K562 (cell line): ENCODE data around the gene LRRC27. TPM values are rescaled to one million over a fixed set of nuclear protein-coding genes. Genes with fewer than 3 reads are reported as not detected.

Experiments
- ATAC-seq: fragments of 200-7000 bp; cut with Tn5 transposase; 3 replicates; pipeline ENCODE4 v1.9.1; 2020; ENCODE audit warnings: moderate library complexity
- BruUV-seq: library from RNA; stranded (reverse); fragments of 400-500 nt; replicated peaks from 2 replicates; lab custom pipeline; 2021; lab: Mats Ljungman, UMichigan
- CTCF ChIA-PET: fragments of 300-600 bp; formaldehyde crosslinking; extraction: SDS; loops from one replicate; lab custom pipeline; 2021; ENCODE audit warnings: low intra/inter-chr PET ratio; lab: Yijun Ruan, JAX
- POLR2A ChIA-PET: fragments of 300-600, 350-650 bp; sonication (Branson Sonifier 250); formaldehyde crosslinking; extraction: SDS; loops from one replicate; lab custom pipeline; 2021; ENCODE audit warnings: antibody characterized with exemption, inconsistent platforms; lab: Yijun Ruan, JAX
- DNase-seq, 4 experiments: peaks; one replicate each; pipeline versions ENCODE4 v3.0.0 to v3.0.0-alpha.2; 2011 to 2018; ENCODE audit warnings: low spot score in 3 of 4, mixed read lengths in 3 of 4; ENCODE audit errors: extremely low read depth in 1 of 4
- FAIRE-seq: peaks from 2 replicates; lab custom pipeline; 2011; peaks lifted over from hg19 to GRCh38; lab: Jason Lieb, UNC
- H2AFZ ChIP-seq: 2 replicates; pipeline ENCODE4 v1.6.0; 2011; ENCODE audit warnings: low read depth, low read length, control low read depth, inconsistent platforms
- H3K27ac ChIP-seq: fragments of 200-600 bp; 3 replicates; pipeline ENCODE4 v1.8.0; 2011; ENCODE audit warnings: low read depth, mild to moderate bottlenecking, control low read depth, inconsistent platforms, low read length, moderate library complexity, mixed read lengths; ENCODE audit errors: extremely low read depth
- H3K27me3 ChIP-seq, 2 experiments: fragments of 300-600 bp in 1 of 2; 2 replicates in 1 of 2; 3 replicates in 1 of 2; pipeline versions ENCODE4 v1.6.0 to v1.8.0; 2011; ENCODE audit warnings: inconsistent platforms in 2 of 2, low read length in 2 of 2, mild to moderate bottlenecking in 1 of 2, mixed read lengths in 1 of 2, moderate library complexity in 1 of 2; ENCODE audit not compliant: control insufficient read depth in 2 of 2, insufficient read depth in 2 of 2
- H3K36me3 ChIP-seq: fragments of 300-600 bp; 3 replicates; pipeline ENCODE4 v1.8.0; 2011; ENCODE audit warnings: mild to moderate bottlenecking, low read length, inconsistent platforms; ENCODE audit not compliant: control insufficient read depth, insufficient read depth
- H3K4me1 ChIP-seq, 2 experiments: fragments of 200-600 bp in 1 of 2; replicated peaks in 1 of 2; 2 replicates in 1 of 2; 3 replicates in 1 of 2; pipeline versions ENCODE4 v1.5.1 to v1.8.0; 2011; ENCODE audit warnings: inconsistent platforms in 2 of 2, low read length in 2 of 2, mild to moderate bottlenecking in 1 of 2, mixed read lengths in 1 of 2, moderate library complexity in 1 of 2; ENCODE audit not compliant: control insufficient read depth in 2 of 2, insufficient read depth in 2 of 2
- H3K4me2 ChIP-seq: 2 replicates; pipeline ENCODE4 v1.6.1; 2011; ENCODE audit warnings: low read length, control low read depth, inconsistent platforms, mixed read lengths; ENCODE audit not compliant: insufficient read depth
- H3K4me3 ChIP-seq: fragments of 200-600 bp; sonication (generic), shearing (Covaris generic); 2 replicates; pipeline ENCODE4 v1.5.1; 2016; ENCODE audit warnings: control low read depth, inconsistent platforms
- H3K79me2 ChIP-seq: fragments of 200-600 bp; 3 replicates; pipeline ENCODE4 v1.8.0; 2011; ENCODE audit warnings: low read length, inconsistent platforms; ENCODE audit not compliant: control insufficient read depth, insufficient read depth
- H3K9ac ChIP-seq, 2 experiments: 2 replicates each; pipeline versions ENCODE4 v1.6.0 to v1.6.1; 2011; ENCODE audit warnings: low read depth in 2 of 2, low read length in 2 of 2, control low read depth in 1 of 2, inconsistent platforms in 1 of 2, mild to moderate bottlenecking in 1 of 2, mixed read lengths in 1 of 2; ENCODE audit not compliant: insufficient read depth in 1 of 2
- H3K9me1 ChIP-seq: one replicate; pipeline ENCODE4 v1.6.0; 2011; ENCODE audit warnings: inconsistent platforms, mild to moderate bottlenecking, low read length, moderate library complexity; ENCODE audit not compliant: control insufficient read depth, insufficient read depth
- H3K9me3 ChIP-seq: replicated peaks from 2 replicates; pipeline ENCODE4 v1.5.1; 2011; ENCODE audit warnings: low read depth, low read length, inconsistent platforms; ENCODE audit not compliant: control insufficient read depth, insufficient read depth
- H4K20me1 ChIP-seq: replicated peaks from 2 replicates; pipeline ENCODE4 v1.6.1; 2011; ENCODE audit warnings: low read length, inconsistent platforms, mixed read lengths; ENCODE audit not compliant: control insufficient read depth, insufficient read depth
- GATAD2B ChIP-seq: fragments of 450-650 bp; IDR thresholded peaks from 2 replicates; pipeline ENCODE4 v1.6.1; 2017; ENCODE audit warnings: mild to moderate bottlenecking, borderline replicate concordance
- HNRNPH1 ChIP-seq: fragments of 200-400 bp; formaldehyde crosslinking; optimal IDR thresholded peaks from 2 replicates; pipeline ENCODE3; 2017; ENCODE audit warnings: low read depth, mild to moderate bottlenecking, low read length, moderate library complexity
- MCM5 ChIP-seq: fragments of 450-650 bp; IDR thresholded peaks from 2 replicates; pipeline ENCODE4 v1.6.1; 2016; ENCODE audit warnings: low read depth
- TCF15 ChIP-seq: fragments of 250-450 bp; sonication (Bioruptor Pico); IDR thresholded peaks from 2 replicates; pipeline ENCODE4 v1.8.0; 2022; ENCODE audit warnings: moderate library complexity, mild to moderate bottlenecking, inconsistent platforms
- ZNF23 ChIP-seq: fragments of 250-450 bp; sonication (Bioruptor Pico); IDR thresholded peaks from 2 replicates; pipeline ENCODE4 v1.4.0; 2020; ENCODE audit warnings: mild to moderate bottlenecking
- ZNF3 ChIP-seq: fragments of 250-450 bp; sonication (Bioruptor Pico); IDR thresholded peaks from 2 replicates; pipeline ENCODE4 v1.5.0; 2021; ENCODE audit warnings: mild to moderate bottlenecking, moderate library complexity
- ZNF518B ChIP-seq: fragments of 250-450 bp; sonication (Bioruptor Pico); IDR thresholded peaks from 2 replicates; pipeline ENCODE4 v1.5.0; 2021; ENCODE audit warnings: mild to moderate bottlenecking, moderate library complexity
- WGBS: fragments of 100-300 bp; shearing (Covaris generic); methylation state at CpG from one replicate; pipeline ENCODE4 v1.1.6; 2016; ENCODE audit warnings: low coverage, mixed read lengths; ENCODE audit not compliant: insufficient coverage; ENCODE audit errors: missing lambda C conversion rate; 5-methylcytosine and 5-hydroxymethylcytosine counted together
- in situ Hi-C: fragments of 300-500 bp; cut with MboI; formaldehyde crosslinking; loops from 4 replicates; pipeline ENCODE4 v1.15.0; 2018; ENCODE audit warnings: inconsistent platforms, mixed read lengths
- intact Hi-C: fragments of 100-400 bp; cut with micrococcal nuclease; formaldehyde crosslinking; loops from 2 replicates; pipeline ENCODE4 v1.14.2; 2022
- polyA plus RNA-seq, 8 experiments: library from polyadenylated mRNA; depleted of rRNA in 4 of 8; stranded (reverse) in 5 of 8; unstranded in 3 of 8; fragments of >200 nt; fragmentation: Nextera tagmentation in 2 of 8; fragmentation: Illumina TruSeq in 1 of 8; extraction: Ambion mirVana in 2 of 8; extraction: Trizol in 1 of 8; gene quantifications; 2 replicates each; pipeline versions ENCODE4 v1.2.1 to v1.2.3, GENCODE V29; 2011 to 2014; ENCODE audit warnings: inconsistent platforms in 1 of 8, missing spikeins in 1 of 8
- total RNA-seq, 7 experiments: library from RNA; depleted of rRNA in 6 of 7; stranded (reverse); fragments of >200 nt in 6 of 7; fragmentation: Illumina TruSeq in 2 of 7; extraction: Trizol in 2 of 7; gene quantifications; 2 replicates each; pipeline versions ENCODE4 v1.2.1 to v1.2.3, GENCODE V29; 2011 to 2021; ENCODE audit warnings: low replicate concordance in 1 of 7
- TF ChIP-seq, protein P1 (sequence below): fragments of 250-450 bp; sonication (Bioruptor Pico); IDR thresholded peaks from 2 replicates; pipeline ENCODE4 v1.4.0; 2020
- TF ChIP-seq, protein P2 (sequence below): fragments of 200-800 bp; sonication (Bioruptor generic); IDR thresholded peaks from 2 replicates; pipeline ENCODE4 v1.6.1; 2017; ENCODE audit warnings: missing genetic modification characterization, missing compliant biosample characterization

Gene LRRC27
- total and polyA plus RNA-seq, 9 of the 15 experiments (the other 6 are each of a cell fraction or from before 2014, with no cell fraction given): 0.10 to 2.7 (median 1.4) TPM

DNA sequence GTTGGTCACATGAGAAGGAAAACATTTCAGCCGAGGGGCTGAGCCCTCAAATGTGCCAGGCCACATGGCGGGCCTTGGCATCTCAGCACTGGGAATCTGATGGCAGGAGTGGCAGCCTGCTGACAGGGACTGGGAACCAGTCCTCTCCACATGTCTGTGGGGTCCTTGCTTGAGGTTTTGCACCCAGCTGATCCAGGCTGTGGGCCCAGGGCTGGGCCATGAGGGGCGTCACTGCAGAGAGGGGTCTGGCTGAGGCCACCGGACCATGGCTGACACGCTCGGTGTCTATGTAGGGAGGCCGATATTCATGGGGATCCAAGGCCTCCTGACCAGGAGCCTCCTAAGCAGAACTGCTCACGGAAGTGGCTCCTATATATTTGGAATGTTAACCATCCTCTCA is 34.0 kb downstream of the LRRC27 start (continued):
- TF ChIP-seq, protein P1, sequence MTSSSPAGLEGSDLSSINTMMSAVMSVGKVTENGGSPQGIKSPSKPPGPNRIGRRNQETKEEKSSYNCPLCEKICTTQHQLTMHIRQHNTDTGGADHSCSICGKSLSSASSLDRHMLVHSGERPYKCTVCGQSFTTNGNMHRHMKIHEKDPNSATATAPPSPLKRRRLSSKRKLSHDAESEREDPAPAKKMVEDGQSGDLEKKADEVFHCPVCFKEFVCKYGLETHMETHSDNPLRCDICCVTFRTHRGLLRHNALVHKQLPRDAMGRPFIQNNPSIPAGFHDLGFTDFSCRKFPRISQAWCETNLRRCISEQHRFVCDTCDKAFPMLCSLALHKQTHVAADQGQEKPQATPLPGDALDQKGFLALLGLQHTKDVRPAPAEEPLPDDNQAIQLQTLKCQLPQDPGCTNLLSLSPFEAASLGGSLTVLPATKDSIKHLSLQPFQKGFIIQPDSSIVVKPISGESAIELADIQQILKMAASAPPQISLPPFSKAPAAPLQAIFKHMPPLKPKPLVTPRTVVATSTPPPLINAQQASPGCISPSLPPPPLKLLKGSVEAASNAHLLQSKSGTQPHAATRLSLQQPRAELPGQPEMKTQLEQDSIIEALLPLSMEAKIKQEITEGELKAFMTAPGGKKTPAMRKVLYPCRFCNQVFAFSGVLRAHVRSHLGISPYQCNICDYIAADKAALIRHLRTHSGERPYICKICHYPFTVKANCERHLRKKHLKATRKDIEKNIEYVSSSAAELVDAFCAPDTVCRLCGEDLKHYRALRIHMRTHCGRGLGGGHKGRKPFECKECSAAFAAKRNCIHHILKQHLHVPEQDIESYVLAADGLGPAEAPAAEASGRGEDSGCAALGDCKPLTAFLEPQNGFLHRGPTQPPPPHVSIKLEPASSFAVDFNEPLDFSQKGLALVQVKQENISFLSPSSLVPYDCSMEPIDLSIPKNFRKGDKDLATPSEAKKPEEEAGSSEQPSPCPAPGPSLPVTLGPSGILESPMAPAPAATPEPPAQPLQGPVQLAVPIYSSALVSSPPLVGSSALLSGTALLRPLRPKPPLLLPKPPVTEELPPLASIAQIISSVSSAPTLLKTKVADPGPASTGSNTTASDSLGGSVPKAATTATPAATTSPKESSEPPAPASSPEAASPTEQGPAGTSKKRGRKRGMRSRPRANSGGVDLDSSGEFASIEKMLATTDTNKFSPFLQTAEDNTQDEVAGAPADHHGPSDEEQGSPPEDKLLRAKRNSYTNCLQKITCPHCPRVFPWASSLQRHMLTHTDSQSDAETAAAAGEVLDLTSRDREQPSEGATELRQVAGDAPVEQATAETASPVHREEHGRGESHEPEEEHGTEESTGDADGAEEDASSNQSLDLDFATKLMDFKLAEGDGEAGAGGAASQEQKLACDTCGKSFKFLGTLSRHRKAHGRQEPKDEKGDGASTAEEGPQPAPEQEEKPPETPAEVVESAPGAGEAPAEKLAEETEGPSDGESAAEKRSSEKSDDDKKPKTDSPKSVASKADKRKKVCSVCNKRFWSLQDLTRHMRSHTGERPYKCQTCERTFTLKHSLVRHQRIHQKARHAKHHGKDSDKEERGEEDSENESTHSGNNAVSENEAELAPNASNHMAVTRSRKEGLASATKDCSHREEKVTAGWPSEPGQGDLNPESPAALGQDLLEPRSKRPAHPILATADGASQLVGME (CRISPR knock-in tag): no peak
- no peak for TF ChIP-seq GATAD2B
- no peak for TF ChIP-seq MCM5
- no peak for TF ChIP-seq ZNF23
- TF ChIP-seq HNRNPH1: no peak
- no peak for TF ChIP-seq ZNF3 (CRISPR knock-in tag)

DNA sequence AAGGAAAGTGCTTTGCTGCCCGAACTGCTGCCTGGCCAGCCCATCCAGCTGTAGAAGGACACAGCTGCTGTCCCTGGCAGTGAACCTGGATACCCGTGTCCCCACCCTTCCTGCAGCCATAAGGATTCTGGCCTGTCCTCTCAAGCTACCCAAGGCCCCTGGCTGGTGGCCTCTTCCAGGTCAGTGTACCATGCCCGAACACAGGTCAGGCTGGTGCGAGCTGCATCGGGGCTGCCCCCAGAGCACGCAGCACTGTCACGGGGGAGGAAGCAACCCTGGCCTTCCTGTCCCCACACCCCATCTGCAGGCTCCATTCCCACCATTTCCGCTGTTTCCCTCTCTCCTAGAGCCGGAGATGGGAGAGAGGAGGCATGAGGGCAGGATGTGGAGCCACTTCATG is 34.5 kb downstream of the LRRC27 start:
- Histone ChIP-seq H3K36me3 (no peaks in the 10 kb centered on the region), H2AFZ (no peak overlapping the region), H3K4me2 (no peak overlapping the region), H3K9me1 (no peaks in the 10 kb centered on the region), H3K4me3 (no peak overlapping the region), H3K27me3 (peaks cover 12 to 32% of the 10 kb centered on the region in 2 experiments; a peak in 3 of 5 replicates), H3K9ac (no peak overlapping the region), H4K20me1 (no peaks in the 10 kb centered on the region), H3K4me1 (peaks cover 0 to 3% of the 10 kb centered on the region in 2 experiments; a peak in 1 of 5 replicates), H3K79me2 (no peaks in the 10 kb centered on the region), H3K27ac (no peak overlapping the region), H3K9me3 (no peaks in the 10 kb centered on the region; the same call in 1 of the 2 replicates)
- FAIRE-seq: no peak
- 2% methylated on average over 5 of the region's 9 CpGs for WGBS
- POLR2A ChIA-PET: no interaction called here
- BruUV-seq: no TSS peak
- ATAC-seq: no peak
- DNase-seq: no peak
- CTCF ChIA-PET: no interaction called here
- intact Hi-C loops: no loop called here
- in situ Hi-C loops: no loop called here
- TF ChIP-seq ZNF518B (CRISPR knock-in tag): no peak
- TF ChIP-seq TCF15 (CRISPR knock-in tag): no peak
- TF ChIP-seq, protein P2, sequence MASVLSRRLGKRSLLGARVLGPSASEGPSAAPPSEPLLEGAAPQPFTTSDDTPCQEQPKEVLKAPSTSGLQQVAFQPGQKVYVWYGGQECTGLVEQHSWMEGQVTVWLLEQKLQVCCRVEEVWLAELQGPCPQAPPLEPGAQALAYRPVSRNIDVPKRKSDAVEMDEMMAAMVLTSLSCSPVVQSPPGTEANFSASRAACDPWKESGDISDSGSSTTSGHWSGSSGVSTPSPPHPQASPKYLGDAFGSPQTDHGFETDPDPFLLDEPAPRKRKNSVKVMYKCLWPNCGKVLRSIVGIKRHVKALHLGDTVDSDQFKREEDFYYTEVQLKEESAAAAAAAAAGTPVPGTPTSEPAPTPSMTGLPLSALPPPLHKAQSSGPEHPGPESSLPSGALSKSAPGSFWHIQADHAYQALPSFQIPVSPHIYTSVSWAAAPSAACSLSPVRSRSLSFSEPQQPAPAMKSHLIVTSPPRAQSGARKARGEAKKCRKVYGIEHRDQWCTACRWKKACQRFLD (CRISPR knock-in tag): no peak
